ENCODE data around the gene FCHSD1. TPM values are rescaled to one million over a fixed set of nuclear protein-coding genes. Genes with fewer than 3 reads are reported as not detected.
"Not testable (repeated sequence)": the region's sequence is repeated elsewhere in the genome, so short reads cannot be mapped to it uniquely, and the experiment has no call there.

FCHSD1 gene
- total and polyA plus RNA-seq, 2 experiments from 2014 or later = 18.0 to 27.4 TPM

DNA sequence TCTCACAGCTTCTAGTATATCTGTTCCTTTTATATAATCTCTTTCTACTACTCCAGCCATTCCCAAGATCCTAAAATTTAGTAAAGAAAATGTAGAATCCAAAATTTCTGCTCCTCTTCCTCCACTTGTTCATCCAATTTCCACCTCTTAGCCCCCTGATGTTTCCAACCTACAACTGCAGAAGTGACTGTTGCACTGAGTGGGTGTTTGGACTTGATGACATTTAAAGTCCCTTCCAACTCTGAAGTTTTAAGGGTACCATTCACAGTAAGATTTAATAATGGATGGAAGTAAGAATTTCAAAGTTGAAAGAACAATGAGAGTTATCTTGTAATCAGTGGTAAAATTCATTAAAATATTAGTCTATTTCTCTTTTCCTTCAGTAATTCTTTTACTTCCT, 37.9 kb downstream of the FCHSD1 start:
- Histone ChIP-seq H3K36me3 (replicated peaks; ENCODE audit: insufficient read depth, low read depth) (no peaks in the 10 kb centered on the region), H3K4me1 (ENCODE audit: insufficient read depth) (peaks cover 19% of the 10 kb centered on the region), H2AFZ (no peak overlapping the region), H3K79me2 (peaks cover 86% of the 10 kb centered on the region), H3K9me3 (ENCODE audit: low read depth) (no peaks in the 10 kb centered on the region), H3K27ac (no peak overlapping the region), H3K4me3 (no peak overlapping the region), H3K27me3 (no peaks in the 10 kb centered on the region), H3K4me2 (no peak overlapping the region), H4K20me1 (ENCODE audit: insufficient read depth, poor library complexity, severe bottlenecking) (peaks cover 11% of the 10 kb centered on the region), H3K9me2 (replicated peaks; ENCODE audit: insufficient read depth) (no peaks in the 10 kb centered on the region)
- DNase-seq (ENCODE audit: low spot score) = no peak
- TF ChIP-seq, protein P1, sequence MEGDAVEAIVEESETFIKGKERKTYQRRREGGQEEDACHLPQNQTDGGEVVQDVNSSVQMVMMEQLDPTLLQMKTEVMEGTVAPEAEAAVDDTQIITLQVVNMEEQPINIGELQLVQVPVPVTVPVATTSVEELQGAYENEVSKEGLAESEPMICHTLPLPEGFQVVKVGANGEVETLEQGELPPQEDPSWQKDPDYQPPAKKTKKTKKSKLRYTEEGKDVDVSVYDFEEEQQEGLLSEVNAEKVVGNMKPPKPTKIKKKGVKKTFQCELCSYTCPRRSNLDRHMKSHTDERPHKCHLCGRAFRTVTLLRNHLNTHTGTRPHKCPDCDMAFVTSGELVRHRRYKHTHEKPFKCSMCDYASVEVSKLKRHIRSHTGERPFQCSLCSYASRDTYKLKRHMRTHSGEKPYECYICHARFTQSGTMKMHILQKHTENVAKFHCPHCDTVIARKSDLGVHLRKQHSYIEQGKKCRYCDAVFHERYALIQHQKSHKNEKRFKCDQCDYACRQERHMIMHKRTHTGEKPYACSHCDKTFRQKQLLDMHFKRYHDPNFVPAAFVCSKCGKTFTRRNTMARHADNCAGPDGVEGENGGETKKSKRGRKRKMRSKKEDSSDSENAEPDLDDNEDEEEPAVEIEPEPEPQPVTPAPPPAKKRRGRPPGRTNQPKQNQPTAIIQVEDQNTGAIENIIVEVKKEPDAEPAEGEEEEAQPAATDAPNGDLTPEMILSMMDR (IDR thresholded peaks at IDR 0.05; ENCODE audit: poor library complexity) = no peak
- TF ChIP-seq EZH2 (IDR thresholded peaks at IDR 0.05; ENCODE audit: borderline replicate concordance) (no peak), EZH2phosphoT487 (IDR thresholded peaks at IDR 0.05; ENCODE audit: low read depth, severe bottlenecking, unreplicated experiment) (no peak)

DNA sequence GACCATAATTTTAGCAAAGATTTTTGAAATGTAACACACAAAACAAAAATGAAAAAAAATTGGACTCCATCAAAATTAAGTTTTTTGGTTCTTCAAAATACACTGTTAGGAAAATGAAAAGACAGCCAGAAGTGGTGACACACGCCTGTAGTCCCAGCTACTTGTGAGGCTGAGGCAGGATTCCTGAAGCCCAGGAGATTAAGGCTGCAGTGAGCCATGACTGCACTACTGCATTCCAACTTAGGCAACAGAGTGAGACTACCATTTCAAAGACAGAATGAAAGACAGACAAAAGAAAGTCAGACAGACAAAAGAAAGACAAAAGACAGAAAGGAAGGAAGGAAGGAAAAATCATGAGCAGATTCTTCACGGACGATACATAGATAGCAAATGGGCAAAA, 39.9 kb downstream of the FCHSD1 start:
- 94% methylated on average over 3 of the region's 3 CpGs for WGBS (ENCODE audit: low lambda C conversion rate, missing lambda C conversion rate)
- Histone ChIP-seq H3K36me3 (replicated peaks; ENCODE audit: insufficient read depth, low read depth) (no peaks in the 10 kb centered on the region), H3K4me2 (no peak overlapping the region), H3K4me1 (ENCODE audit: insufficient read depth) (peaks cover 18% of the 10 kb centered on the region), H4K20me1 (ENCODE audit: insufficient read depth, poor library complexity, severe bottlenecking) (peaks cover 8% of the 10 kb centered on the region), H3K79me2 (peaks cover 95% of the 10 kb centered on the region), H3K9me3 (ENCODE audit: low read depth) (no peaks in the 10 kb centered on the region), H3K4me3 (no peak overlapping the region), H3K9me2 (replicated peaks; ENCODE audit: insufficient read depth) (no peaks in the 10 kb centered on the region), H3K27me3 (no peaks in the 10 kb centered on the region), H3K27ac (no peak overlapping the region), H2AFZ (no peak overlapping the region)
- TF ChIP-seq EZH2 (IDR thresholded peaks at IDR 0.05; ENCODE audit: borderline replicate concordance) (no peak), EZH2phosphoT487 (IDR thresholded peaks at IDR 0.05; ENCODE audit: low read depth, severe bottlenecking, unreplicated experiment) (no peak)
- TF ChIP-seq, protein P1 (IDR thresholded peaks at IDR 0.05; ENCODE audit: poor library complexity) = no peak
- no peak for DNase-seq (ENCODE audit: low spot score)

DNA sequence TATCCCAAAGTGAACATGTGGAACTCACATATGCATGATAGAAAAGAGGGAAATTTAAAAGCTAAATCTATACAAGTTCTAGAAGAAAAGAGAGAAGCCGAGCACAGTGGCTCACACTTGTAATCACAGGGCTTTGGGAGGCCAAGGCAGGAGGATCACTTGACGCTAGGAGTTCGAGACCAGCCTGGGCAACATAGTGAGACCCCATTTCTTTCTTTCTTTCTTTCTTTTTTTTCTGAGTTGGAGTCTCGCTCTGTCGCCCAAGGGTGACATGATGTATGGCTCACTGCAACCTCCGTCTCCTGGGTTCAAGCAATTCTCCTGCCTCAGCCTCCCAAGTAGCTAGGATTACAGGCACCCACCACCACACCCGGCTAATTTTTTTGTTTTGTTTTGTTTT, 41.3 kb downstream of the FCHSD1 start:
- H3K27ac ChIP-seq; H3K4me2 ChIP-seq; H3K36me3 ChIP-seq (replicated peaks; ENCODE audit: insufficient read depth, low read depth); H3K27me3 ChIP-seq; H3K4me3 ChIP-seq; H2AFZ ChIP-seq; DNase-seq (ENCODE audit: low spot score); H3K9me3 ChIP-seq (ENCODE audit: low read depth); H4K20me1 ChIP-seq (ENCODE audit: insufficient read depth, poor library complexity, severe bottlenecking); H3K9me2 ChIP-seq (replicated peaks; ENCODE audit: insufficient read depth): not testable (repeated sequence)
- peaks cover 95% of the 10 kb centered on the region for H3K79me2 ChIP-seq
- over 99% methylated on average over 7 of the region's 7 CpGs for WGBS (ENCODE audit: low lambda C conversion rate, missing lambda C conversion rate)
- H3K4me1 ChIP-seq (ENCODE audit: insufficient read depth) = peaks cover 18% of the 10 kb centered on the region

DNA sequence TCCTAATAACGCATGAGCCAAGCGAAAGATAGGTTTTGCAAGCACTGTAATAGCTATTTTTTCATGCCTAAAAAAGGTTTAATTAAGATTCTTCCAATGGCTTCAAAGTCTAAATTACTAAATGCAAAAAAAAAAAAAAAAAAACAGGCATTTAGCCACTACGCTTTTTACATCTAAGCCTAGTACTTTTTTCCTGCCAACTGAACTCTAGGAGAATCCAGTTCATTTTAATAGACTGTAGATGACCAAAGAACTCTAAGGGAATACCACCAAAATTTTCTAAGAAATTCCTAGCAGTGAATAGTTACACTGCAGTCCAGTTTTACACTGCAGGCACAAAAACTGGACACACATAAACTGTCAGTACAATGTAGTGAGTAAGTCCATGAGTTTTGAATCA, 42.2 kb downstream of the FCHSD1 start:
- peaks cover 8% of the 10 kb centered on the region for H4K20me1 ChIP-seq (ENCODE audit: insufficient read depth, poor library complexity, severe bottlenecking)
- peak overlapping the region; percentile 57 for H3K4me2 ChIP-seq
- peak overlapping the region; percentile 77 for H3K27ac ChIP-seq
- H3K36me3 ChIP-seq (replicated peaks; ENCODE audit: insufficient read depth, low read depth) = no peaks in the 10 kb centered on the region
- no peaks in the 10 kb centered on the region for H3K27me3 ChIP-seq
- H3K4me3 ChIP-seq = no peak overlapping the region
- no peaks in the 10 kb centered on the region for H3K9me3 ChIP-seq (ENCODE audit: low read depth)
- peaks cover 92% of the 10 kb centered on the region for H3K79me2 ChIP-seq
- H3K4me1 ChIP-seq (ENCODE audit: insufficient read depth) = peaks cover 18% of the 10 kb centered on the region
- TF ChIP-seq EZH2 (IDR thresholded peaks at IDR 0.05; ENCODE audit: borderline replicate concordance) = no peak
- TF ChIP-seq, protein P1 (IDR thresholded peaks at IDR 0.05; ENCODE audit: poor library complexity) = no peak
- TF ChIP-seq EZH2phosphoT487 (IDR thresholded peaks at IDR 0.05; ENCODE audit: low read depth, severe bottlenecking, unreplicated experiment) = no peak
- no peaks in the 10 kb centered on the region for H3K9me2 ChIP-seq (replicated peaks; ENCODE audit: insufficient read depth)
- no peak overlapping the region for H2AFZ ChIP-seq
- DNase-seq (ENCODE audit: low spot score) = no peak
- 83% methylated on average over 3 of the region's 3 CpGs for WGBS (ENCODE audit: low lambda C conversion rate, missing lambda C conversion rate)
